Measurements from ENCODE around the gene MED31. TPM values are rescaled to one million over a fixed set of nuclear protein-coding genes. Genes with fewer than 3 reads are reported as not detected.

MED31 gene
- total RNA-seq, 1 experiment from 2014 or later: 17.8 TPM

DNA sequence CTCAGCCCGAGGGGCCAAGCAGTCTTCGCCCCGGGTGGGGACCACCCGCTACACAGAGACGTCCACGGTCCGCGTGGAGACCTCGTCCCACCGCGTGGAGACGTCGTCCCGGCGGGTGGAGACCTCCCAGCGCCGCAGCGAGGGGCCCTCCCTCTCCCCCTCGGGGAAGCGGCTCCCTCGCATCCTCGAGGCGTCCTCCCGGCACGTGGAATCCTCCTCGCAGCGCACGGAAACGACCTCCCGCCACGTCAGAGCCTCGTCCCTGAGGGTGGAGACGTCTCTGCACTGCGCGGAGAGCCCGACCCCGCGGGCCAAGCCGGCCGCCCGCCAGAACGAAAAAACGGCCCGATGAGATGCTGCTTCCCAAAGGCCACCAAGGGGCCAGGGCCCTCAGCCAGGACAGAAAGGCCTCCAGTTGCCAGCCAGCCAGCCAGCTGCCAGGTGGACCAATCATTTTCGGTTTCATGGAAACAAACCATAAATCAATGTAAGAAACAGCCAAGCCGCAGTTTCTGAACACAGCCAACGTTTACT, 581 bp upstream of the MED31 start:
- no TSS peak for BruUV-seq (replicated peaks)
- Mint-ChIP-seq H3K27me3 (ENCODE audit: insufficient read depth, unreplicated experiment) (peaks cover 6% of the 10 kb centered on the region), H3K9me3 (ENCODE audit: unreplicated experiment) (peaks cover 7% of the 10 kb centered on the region), H3K27ac (ENCODE audit: low read depth, unreplicated experiment) (no peak overlapping the region), H3K4me1 (ENCODE audit: insufficient read depth, unreplicated experiment) (peaks cover 40% of the 10 kb centered on the region), H3K4me3 (ENCODE audit: unreplicated experiment) (peak overlapping the region; percentile 87), H3K36me3 (ENCODE audit: insufficient read depth, unreplicated experiment) (peaks cover 26% of the 10 kb centered on the region)
- TF ChIP-seq, protein P1, sequence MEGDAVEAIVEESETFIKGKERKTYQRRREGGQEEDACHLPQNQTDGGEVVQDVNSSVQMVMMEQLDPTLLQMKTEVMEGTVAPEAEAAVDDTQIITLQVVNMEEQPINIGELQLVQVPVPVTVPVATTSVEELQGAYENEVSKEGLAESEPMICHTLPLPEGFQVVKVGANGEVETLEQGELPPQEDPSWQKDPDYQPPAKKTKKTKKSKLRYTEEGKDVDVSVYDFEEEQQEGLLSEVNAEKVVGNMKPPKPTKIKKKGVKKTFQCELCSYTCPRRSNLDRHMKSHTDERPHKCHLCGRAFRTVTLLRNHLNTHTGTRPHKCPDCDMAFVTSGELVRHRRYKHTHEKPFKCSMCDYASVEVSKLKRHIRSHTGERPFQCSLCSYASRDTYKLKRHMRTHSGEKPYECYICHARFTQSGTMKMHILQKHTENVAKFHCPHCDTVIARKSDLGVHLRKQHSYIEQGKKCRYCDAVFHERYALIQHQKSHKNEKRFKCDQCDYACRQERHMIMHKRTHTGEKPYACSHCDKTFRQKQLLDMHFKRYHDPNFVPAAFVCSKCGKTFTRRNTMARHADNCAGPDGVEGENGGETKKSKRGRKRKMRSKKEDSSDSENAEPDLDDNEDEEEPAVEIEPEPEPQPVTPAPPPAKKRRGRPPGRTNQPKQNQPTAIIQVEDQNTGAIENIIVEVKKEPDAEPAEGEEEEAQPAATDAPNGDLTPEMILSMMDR (IDR thresholded peaks at IDR 0.05; ENCODE audit: unreplicated experiment): no peak
- CTCF ChIA-PET: interaction anchor here (0.6 to 1.3 kb wide), 2 partner anchors 179 to 507 kb away, joined by 3 to 4 read pairs; no protein-coding TSS in a partner anchor
- POLR2A ChIA-PET: interaction anchor here (0.6 to 3.4 kb wide), 4 partner anchors 11 to 1637 kb away, joined by 3 to 57 read pairs (median 4); partner anchors contain the start of genes KIAA0753 and TXNDC17
- intact Hi-C loops (cut with micrococcal nuclease): no loop called here
- DNase-seq (ENCODE audit: unreplicated experiment): no peak

DNA sequence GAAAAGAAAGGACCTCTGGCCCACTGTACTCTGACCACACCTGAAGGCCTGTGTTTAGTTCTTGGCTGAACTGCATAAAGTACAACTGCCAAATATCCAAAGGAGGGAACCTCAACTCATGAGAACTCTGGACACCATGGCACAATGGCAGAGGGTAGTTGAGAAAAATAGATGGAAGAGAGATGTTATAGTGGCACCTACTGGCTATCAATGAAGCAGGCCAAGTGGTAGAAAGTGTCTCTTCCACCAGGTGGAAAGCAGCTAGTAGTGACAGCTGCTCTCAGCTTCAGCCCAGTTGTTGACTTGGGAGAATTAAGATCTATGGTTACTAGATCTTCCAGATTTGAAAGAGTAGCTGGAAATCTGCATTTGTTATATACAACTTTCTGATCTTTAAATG, 3.2 kb downstream of the MED31 start:
- POLR2A ChIA-PET: interaction anchor here (0.9 to 1.0 kb wide), 3 partner anchors 40 to 175 kb away, joined by 3 to 6 read pairs (median 6); no protein-coding TSS in a partner anchor

DNA sequence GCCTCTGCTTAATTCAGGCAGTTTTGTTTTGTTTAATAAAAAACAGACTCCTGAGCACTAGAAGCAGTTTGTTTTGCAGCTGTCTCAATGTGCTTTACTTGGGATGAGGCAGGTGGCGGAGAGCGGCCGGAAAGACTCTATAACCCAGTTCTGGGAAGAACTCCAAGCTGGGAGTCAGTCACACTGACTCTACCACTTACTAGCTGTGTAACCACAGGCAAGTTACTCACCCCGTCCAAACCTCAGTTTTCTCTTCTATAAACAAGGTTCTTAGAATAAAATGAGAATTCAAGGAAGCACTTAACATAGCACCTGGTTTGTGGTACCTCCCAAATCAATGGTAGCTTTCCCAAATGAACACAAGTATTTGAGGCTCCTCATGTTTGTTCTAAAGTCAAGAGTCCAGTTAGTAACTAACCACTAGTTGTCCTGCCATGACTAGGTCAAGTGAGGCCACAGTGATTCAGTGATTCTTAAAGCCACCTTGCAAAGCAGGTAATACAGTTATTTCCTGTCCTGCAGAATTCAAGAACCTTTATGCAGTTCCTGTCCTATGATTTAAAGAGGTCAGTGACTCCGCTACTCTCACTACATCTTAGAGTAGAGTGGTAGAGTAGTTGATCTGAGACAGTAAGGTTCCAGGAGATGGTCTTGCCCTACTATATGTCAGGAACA, 7.8 kb downstream of the MED31 start:
- TF ChIP-seq, protein P1 (IDR thresholded peaks at IDR 0.05; ENCODE audit: unreplicated experiment): no peak
- Mint-ChIP-seq H3K27ac (ENCODE audit: low read depth, unreplicated experiment) (no peak overlapping the region), H3K4me3 (ENCODE audit: unreplicated experiment) (no peak overlapping the region), H3K36me3 (ENCODE audit: insufficient read depth, unreplicated experiment) (peaks cover 66% of the 10 kb centered on the region), H3K4me1 (ENCODE audit: insufficient read depth, unreplicated experiment) (peaks cover 23% of the 10 kb centered on the region), H3K27me3 (ENCODE audit: insufficient read depth, unreplicated experiment) (no peaks in the 10 kb centered on the region), H3K9me3 (ENCODE audit: unreplicated experiment) (no peaks in the 10 kb centered on the region)
- BruUV-seq (replicated peaks): no TSS peak
- intact Hi-C loops (cut with micrococcal nuclease): no loop called here
- POLR2A ChIA-PET: interaction anchor here (0.6 to 0.9 kb wide), 3 partner anchors 56 to 1204 kb away, joined by 3 to 4 read pairs (median 3); partner anchors contain the start of gene C1QBP
- no peak for DNase-seq (ENCODE audit: unreplicated experiment)
- CTCF ChIA-PET: no interaction called here

More for the DNA sequence above, 3.2 kb downstream of the MED31 start:
- Mint-ChIP-seq H3K9me3 (ENCODE audit: unreplicated experiment) (peaks cover 1% of the 10 kb centered on the region), H3K4me1 (ENCODE audit: insufficient read depth, unreplicated experiment) (peaks cover 32% of the 10 kb centered on the region), H3K27ac (ENCODE audit: low read depth, unreplicated experiment) (no peak overlapping the region), H3K4me3 (ENCODE audit: unreplicated experiment) (no peak overlapping the region), H3K36me3 (ENCODE audit: insufficient read depth, unreplicated experiment) (peaks cover 60% of the 10 kb centered on the region), H3K27me3 (ENCODE audit: insufficient read depth, unreplicated experiment) (no peaks in the 10 kb centered on the region)
- BruUV-seq (replicated peaks): no TSS peak
- DNase-seq (ENCODE audit: unreplicated experiment): no peak
- intact Hi-C loops (cut with micrococcal nuclease): loop anchor here (2.0 kb wide), 1 partner anchor 175 kb away; no protein-coding TSS in a partner anchor
- TF ChIP-seq, protein P1 (IDR thresholded peaks at IDR 0.05; ENCODE audit: unreplicated experiment): peak; percentile 32
- CTCF ChIA-PET: interaction anchor here (0.6 to 2.3 kb wide), 7 partner anchors 9 to 213 kb away, joined by 3 to 15 read pairs (median 3); no protein-coding TSS in a partner anchor

DNA sequence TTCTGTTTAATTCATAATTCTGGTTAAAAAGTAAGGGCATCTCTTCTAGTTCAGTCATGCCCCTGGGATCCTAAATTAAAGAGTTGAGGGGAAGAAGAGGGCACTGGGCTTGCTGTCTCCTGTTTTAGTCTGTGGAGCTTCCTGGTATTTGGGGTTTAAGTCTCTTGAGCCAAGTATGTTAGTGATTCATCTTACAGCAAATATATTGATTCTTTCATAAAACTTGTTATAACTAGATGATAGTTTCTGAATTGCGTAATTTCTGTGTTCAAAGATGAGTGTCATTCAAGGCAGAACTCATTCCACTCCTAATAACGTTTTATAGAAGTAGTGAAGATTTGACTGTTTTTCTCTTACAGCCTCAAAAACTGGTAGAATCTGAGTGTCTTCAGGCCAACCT, 8.8 kb downstream of the MED31 start:
- peaks cover 56% of the 10 kb centered on the region for H3K36me3 Mint-ChIP-seq (ENCODE audit: insufficient read depth, unreplicated experiment)
- DNase-seq (ENCODE audit: unreplicated experiment): no peak
- peaks cover 31% of the 10 kb centered on the region for H3K4me1 Mint-ChIP-seq (ENCODE audit: insufficient read depth, unreplicated experiment)
- POLR2A ChIA-PET: interaction anchor here (0.7 to 3.9 kb wide), 14 partner anchors 8 to 370 kb away, joined by 3 to 57 read pairs (median 8); partner anchors contain the start of genes C17orf100, MED31 and RNASEK
- H3K9me3 Mint-ChIP-seq (ENCODE audit: unreplicated experiment): no peaks in the 10 kb centered on the region
- no peak overlapping the region for H3K27ac Mint-ChIP-seq (ENCODE audit: low read depth, unreplicated experiment)
- no TSS peak for BruUV-seq (replicated peaks)
- CTCF ChIA-PET: interaction anchor here (0.7 kb wide), 1 partner anchor 171 kb away, joined by 3 read pairs; no protein-coding TSS in a partner anchor
- peak overlapping the region; percentile 96 for H3K4me3 Mint-ChIP-seq (ENCODE audit: unreplicated experiment)
- intact Hi-C loops (cut with micrococcal nuclease): no loop called here
- no peaks in the 10 kb centered on the region for H3K27me3 Mint-ChIP-seq (ENCODE audit: insufficient read depth, unreplicated experiment)
- TF ChIP-seq, protein P1 (IDR thresholded peaks at IDR 0.05; ENCODE audit: unreplicated experiment): no peak

Measured in MCF 10A (cell line).